GM18873 (cell line): ENCODE measurements around the gene HECTD1.
"Not testable (repeated sequence)": the region's sequence is repeated elsewhere in the genome, so short reads cannot be mapped to it uniquely, and the experiment has no call there.

Experiments used
- ATAC-seq: cut with Tn5 transposase; IDR thresholded peaks from one replicate; pipeline ENCODE4 v1.9.1; 2021; ENCODE audit warnings: mild to moderate bottlenecking, moderate library complexity, moderate number of reproducible peaks; ENCODE audit not compliant: unreplicated experiment, low FRiP score

HECTD1 gene

GRCh38 chr14:31106768-31107167 is 100.8 kb downstream of the HECTD1 start:
- no peak for ATAC-seq

DNA sequence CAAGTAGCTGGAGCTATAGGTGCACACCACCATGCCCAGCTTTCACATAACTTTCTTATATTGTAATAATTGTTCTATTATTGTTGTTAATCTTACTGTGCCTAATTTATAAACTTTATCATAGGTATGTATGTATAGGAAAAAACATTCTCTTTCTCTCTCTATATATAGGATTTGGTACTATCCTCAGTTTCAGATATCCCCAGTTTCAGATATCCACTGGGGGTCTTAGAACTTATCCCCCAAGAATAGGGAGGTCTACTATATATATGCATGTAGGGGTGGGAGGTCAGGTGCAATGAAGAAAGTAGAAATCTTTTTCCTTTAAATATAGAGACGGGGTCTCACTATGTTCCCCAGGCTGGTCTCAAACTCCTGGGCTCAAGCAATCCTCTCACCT is 110.5 kb downstream of the HECTD1 start:
- ATAC-seq: no peak

GRCh38 chr14:31096255-31096654 is 111.3 kb downstream of the HECTD1 start:
- ATAC-seq: no peak

DNA sequence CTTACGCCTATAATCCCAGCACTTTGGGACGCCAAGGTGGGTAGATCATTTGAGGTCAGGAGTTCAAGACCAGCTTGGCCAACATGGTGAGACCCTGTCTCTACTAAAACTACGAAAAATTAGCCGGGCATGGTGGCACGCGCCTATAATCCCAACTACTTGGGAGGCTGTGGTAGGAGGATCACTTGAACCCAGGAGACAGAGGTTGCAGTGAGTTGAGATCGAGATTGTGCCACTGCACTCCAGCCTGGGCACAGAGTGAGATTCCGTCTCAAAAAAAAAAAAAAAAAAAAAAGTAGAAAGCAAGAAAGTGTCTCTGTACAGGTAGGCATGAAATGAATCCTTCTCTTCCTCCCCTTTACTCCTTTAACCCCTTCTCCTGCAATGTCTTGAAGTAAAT is 111.8 kb downstream of the HECTD1 start:
- ATAC-seq: not testable (repeated sequence)

GRCh38 chr14:31093884-31094839 is 113.4 kb downstream of the HECTD1 start:
- not testable (repeated sequence) for ATAC-seq

DNA sequence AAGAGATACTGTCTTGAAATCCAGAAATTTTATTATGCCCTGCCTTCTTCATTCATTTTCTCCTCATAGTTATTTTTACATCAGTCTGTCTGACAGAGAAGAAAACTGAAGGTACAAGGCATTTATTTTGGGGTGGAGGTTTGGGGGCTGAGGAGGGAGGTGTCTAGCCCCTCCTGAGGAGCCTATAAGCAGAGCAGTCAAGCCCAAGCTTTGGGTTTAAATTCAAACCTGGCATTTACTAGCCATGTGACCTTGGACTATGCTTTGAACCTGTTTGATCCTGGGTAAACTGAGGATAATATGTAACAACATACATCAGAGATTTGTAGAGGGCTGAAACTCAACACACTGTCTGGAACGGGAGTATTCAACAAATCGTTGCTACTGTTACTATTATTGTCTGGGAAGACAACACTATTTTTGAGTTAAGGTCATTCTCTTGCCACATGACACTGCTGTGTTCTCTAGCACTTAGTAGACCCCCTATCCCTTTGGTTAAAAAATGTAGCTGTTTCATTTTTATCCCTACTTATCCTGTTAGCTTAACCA is 115.4 kb downstream of the HECTD1 start:
- no peak for ATAC-seq

DNA sequence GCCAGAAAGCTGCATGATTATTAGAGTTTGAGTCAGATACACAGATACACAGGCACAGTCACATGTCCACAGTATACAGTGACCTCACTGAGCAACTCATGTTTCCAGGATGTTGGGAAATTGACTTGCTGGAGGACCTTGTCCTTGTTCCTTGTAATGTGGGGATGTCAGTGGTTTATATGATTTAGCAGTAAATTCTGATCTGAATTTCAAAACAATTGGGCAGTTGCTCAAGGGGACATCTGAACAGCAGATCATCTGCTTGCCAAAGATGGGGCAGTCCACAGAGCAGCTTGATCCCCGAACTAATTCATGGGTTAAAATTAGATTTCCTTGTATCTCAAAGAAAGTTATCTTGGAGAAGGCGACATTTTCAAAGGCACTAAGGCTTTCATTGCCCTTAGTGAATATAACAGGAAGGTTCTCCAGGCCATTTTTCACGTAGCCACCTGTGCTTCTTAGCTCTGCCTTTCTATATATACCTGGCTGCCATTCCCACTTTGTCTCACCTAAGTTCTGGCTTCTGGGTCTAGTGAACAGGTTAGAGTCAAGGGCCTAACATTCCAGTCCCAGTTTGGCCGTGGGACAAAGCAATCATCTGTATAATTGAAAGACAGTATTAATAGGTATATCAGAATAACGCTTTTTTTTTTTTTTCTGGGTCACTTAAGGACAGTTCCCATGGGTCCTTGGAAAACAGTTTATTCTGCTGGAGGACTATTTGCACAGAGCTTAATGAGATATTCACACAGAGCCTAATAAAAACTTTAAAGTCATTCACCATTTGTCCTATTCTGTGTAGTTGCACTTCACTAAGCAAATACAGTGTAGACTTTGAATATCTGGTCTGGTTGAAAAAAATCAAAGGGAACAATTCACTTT is 116.5 kb downstream of the HECTD1 start:
- no peak for ATAC-seq

DNA sequence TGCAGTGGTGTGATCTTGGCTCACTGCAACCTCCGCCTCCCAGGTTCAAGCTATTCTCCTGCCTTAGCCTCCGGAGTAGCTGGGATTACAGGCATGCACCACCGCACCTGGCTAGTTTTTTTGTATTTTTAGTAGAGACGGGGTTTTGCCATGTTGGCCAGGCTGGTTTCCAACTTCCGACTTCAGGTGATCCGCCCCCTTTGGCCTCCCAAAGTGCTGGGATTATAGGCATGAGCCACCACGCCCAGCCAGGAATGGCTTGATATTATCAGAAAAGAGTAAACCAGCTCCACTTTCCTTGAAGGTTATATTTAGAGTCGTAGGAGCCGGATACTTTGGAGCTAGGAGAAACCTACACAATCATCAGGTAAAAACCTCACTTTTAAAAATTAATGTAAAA is 121.1 kb downstream of the HECTD1 start:
- ATAC-seq: not testable (repeated sequence)

GRCh38 chr14:31085027-31085426 is 122.6 kb downstream of the HECTD1 start:
- ATAC-seq: no peak

DNA sequence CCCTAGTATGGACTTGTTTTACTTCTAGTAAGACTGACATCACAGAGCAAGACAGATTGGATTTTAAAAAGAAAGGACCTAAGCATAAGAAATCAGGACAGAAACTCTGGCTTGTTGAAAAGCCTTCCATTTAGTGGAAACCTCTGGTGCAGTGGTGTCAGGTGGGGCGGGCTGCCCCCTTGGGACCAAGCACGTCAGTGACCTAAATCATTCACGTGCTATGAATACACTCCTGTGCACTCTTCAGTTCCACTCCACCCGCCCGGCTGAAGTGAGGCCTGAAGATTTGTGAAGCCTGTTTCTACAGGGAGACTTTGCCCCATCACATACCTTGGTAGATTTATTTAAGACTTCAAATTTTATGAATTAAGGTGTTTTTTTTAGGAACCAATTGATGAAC is 123.2 kb downstream of the HECTD1 start:
- ATAC-seq: no peak

DNA sequence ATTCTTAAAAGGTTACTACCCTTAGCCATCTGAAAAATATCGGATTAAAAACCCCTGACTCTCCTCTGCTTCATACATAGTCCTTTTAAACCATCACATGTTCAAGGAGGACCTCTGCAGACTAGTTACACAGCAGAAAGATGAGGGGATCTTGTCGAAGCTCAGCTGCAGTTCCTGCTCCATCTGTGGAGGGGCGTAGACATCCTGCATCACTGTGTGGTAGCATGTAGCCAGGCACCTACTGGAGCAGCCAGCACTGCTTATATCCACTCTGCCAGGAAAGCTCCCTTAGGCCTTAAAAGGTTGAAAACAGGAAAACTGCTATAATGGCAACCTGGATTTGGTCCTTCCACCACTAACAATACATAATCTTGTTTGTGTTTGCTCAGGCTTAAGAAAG is 123.8 kb downstream of the HECTD1 start:
- no peak for ATAC-seq

DNA sequence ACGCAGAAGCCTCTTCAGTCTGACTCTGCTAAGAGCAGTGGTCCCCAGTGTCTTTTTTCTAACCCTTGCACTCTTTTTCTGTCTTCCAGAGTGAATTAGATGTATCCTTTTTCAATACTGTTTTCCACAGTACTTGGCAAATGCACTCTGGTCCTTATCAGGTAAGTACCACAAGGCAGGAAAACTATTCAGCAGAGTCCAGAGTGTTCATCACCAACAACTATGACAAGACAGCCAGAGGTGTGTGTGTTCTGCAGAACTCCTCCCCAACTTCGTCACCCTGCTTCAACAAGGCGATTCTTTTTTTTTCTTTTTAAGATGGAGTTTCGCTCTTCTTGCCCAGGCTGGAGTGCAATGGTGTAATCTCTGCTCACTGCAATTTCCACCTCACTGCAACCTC is 127.1 kb downstream of the HECTD1 start:
- no peak for ATAC-seq

- ATAC-seq: no peak
These were observed 127.5 kb downstream of the HECTD1 start for GRCh38 chr14:31080056-31080455.

GRCh38 chr14:31078766-31079165 is 128.8 kb downstream of the HECTD1 start:
- no peak for ATAC-seq

- ATAC-seq: no peak
These were observed 132.4 kb downstream of the HECTD1 start for GRCh38 chr14:31075144-31075543.

- no peak for ATAC-seq
These were observed 136.4 kb downstream of the HECTD1 start for GRCh38 chr14:31071151-31071550.

DNA sequence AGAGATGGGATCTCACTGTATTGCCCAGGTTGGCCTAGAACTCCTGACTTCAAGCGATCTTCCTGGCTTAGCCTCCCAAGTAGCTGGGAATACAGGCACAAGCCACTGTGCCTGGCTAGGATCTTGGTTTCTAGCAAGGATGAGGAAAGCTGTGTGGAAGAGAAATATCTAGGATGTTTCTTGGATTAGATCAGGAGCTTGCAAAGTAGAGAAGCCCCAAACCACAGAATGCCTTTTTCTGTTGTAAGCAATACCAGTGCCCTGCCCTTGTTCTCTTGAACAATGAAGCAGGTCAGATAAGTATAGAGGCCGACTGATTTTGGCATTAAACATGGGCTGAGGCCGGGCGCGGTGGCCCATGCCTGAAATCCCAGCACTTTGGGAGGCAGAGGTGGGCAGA is 137.2 kb downstream of the HECTD1 start:
- no peak for ATAC-seq

- ATAC-seq: no peak
These were observed 138.2 kb downstream of the HECTD1 start for GRCh38 chr14:31069343-31069742.

- no peak for ATAC-seq
These were observed 139.4 kb downstream of the HECTD1 start for GRCh38 chr14:31068235-31068634.

DNA sequence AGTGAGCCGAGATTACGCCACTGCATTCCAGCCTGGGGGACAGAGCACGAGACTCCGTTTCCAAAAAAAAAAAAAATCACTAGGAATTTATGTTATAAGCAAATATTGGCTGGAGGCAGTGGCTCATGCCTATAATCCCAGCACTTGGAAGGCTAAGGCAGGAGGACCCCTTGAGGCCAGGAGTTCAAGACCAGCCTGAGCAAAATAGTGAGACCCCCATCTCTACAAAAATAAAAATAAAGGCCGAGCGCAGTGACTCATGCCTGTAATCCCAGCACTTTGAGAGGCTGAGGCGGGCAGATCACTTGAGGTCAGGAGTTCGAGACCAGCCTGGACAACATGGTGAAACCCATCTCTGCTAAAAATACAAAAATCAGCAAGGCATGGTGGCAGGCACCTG is 144.7 kb downstream of the HECTD1 start:
- ATAC-seq: not testable (repeated sequence)
